NCI-H1417 (cell line): Measurements from ENCODE around the gene CHD3.
"Not testable (repeated sequence)": the region's sequence is repeated elsewhere in the genome, so short reads cannot be mapped to it uniquely, and the experiment has no call there.

Source experiments
- DNase-seq, 3 experiments: peaks; one replicate each; lab custom pipeline; 2025; lab: John Stamatoyannopoulos, UW

The CHD3 gene

GRCh38 chr17:7931709-7932482 is 43.3 kb downstream of the CHD3 start, which contains the start of the genes CNTROB and TRAPPC1:
Gene CNTROB (plus strand): TSS chr17:7932206. CDS start chr17:7933080, 874 bp downstream.
Gene TRAPPC1 (minus strand): TSS chr17:7931946. CDS start chr17:7931829, 117 bp downstream.
- peak; percentile 94 to 98 (median 95) for DNase-seq

GRCh38 chr17:7932483-7932891 is 43.9 kb downstream of the CHD3 start:
- peak in 1 of 3 experiments; percentile 51 for DNase-seq

- peak; percentile 12 to 53 (median 30) for DNase-seq
Measured at GRCh38 chr17:7932949-7933348, 44.4 kb downstream of the CHD3 start.

- DNase-seq, result no peak
Measured at GRCh38 chr17:7935859-7936258, 47.3 kb downstream of the CHD3 start.

- no peak for DNase-seq
Measured at GRCh38 chr17:7940034-7940433, 51.4 kb downstream of the CHD3 start.

GRCh38 chr17:7940743-7941142 is 52.2 kb downstream of the CHD3 start:
- no peak for DNase-seq

GRCh38 chr17:7943291-7943690 is 54.7 kb downstream of the CHD3 start:
- DNase-seq, result no peak

GRCh38 chr17:7944326-7944725 is 55.7 kb downstream of the CHD3 start:
- DNase-seq, result no peak

- DNase-seq, result no peak
Measured at GRCh38 chr17:7945651-7946050, 57.1 kb downstream of the CHD3 start.

GRCh38 chr17:7946441-7946840 is 57.9 kb downstream of the CHD3 start:
- no peak for DNase-seq

- no peak for DNase-seq
Measured at GRCh38 chr17:7947651-7948050, 59.1 kb downstream of the CHD3 start.

- no peak for DNase-seq
Measured at GRCh38 chr17:7950578-7950977, 62.0 kb downstream of the CHD3 start.

- no peak for DNase-seq
Measured at GRCh38 chr17:7951143-7951792, 62.7 kb downstream of the CHD3 start.

GRCh38 chr17:7953266-7953665 is 64.7 kb downstream of the CHD3 start:
- not testable (repeated sequence) for DNase-seq

GRCh38 chr17:7955414-7956227 is 67.0 kb downstream of the CHD3 start:
- DNase-seq, result no peak

- DNase-seq, result no peak
Measured at GRCh38 chr17:7956228-7956965, 67.8 kb downstream of the CHD3 start.

GRCh38 chr17:7959503-7960253 is 71.1 kb downstream of the CHD3 start:
- DNase-seq, result no peak

GRCh38 chr17:7961421-7961820 is 72.8 kb downstream of the CHD3 start:
- DNase-seq, result no peak
